Measurements from ENCODE around the gene VWA7.

The VWA7 gene

GRCh38 chr6:31761343-31761742, 15.8 kb downstream of the VWA7 start:
- no peak overlapping the region for H3K4me3 ChIP-seq (ENCODE audit: low read length)
- H3K9ac ChIP-seq (ENCODE audit: low read depth, low read length) = no peak overlapping the region
- H3K4me2 ChIP-seq (ENCODE audit: low read length) = no peak overlapping the region
- H3K4me1 ChIP-seq (ENCODE audit: control insufficient read depth, insufficient read depth, low read length) = peaks cover 8% of the 10 kb centered on the region
- peaks cover 17% of the 10 kb centered on the region for H3K36me3 ChIP-seq (ENCODE audit: insufficient read depth, low read length)
- no peaks in the 10 kb centered on the region for H3K9me3 ChIP-seq (replicated peaks; ENCODE audit: low read length)
- H3K27me3 ChIP-seq (ENCODE audit: control insufficient read depth, insufficient read depth, low read length) = no peaks in the 10 kb centered on the region

GRCh38 chr6:31760790-31761189, 16.3 kb downstream of the VWA7 start:
- Histone ChIP-seq H3K27me3 (ENCODE audit: control insufficient read depth, insufficient read depth, low read length) (no peaks in the 10 kb centered on the region), H3K4me1 (ENCODE audit: control insufficient read depth, insufficient read depth, low read length) (peaks cover 5% of the 10 kb centered on the region), H3K9ac (ENCODE audit: low read depth, low read length) (no peak overlapping the region), H3K9me3 (replicated peaks; ENCODE audit: low read length) (no peaks in the 10 kb centered on the region), H3K4me2 (ENCODE audit: low read length) (no peak overlapping the region), H3K36me3 (ENCODE audit: insufficient read depth, low read length) (peaks cover 17% of the 10 kb centered on the region), H3K4me3 (ENCODE audit: low read length) (no peak overlapping the region)

- Histone ChIP-seq H3K4me2 (ENCODE audit: low read length) (no peak overlapping the region), H3K4me3 (ENCODE audit: low read length) (no peak overlapping the region), H3K4me1 (ENCODE audit: control insufficient read depth, insufficient read depth, low read length) (peaks cover 4% of the 10 kb centered on the region), H3K9ac (ENCODE audit: low read depth, low read length) (no peak overlapping the region), H3K27me3 (ENCODE audit: control insufficient read depth, insufficient read depth, low read length) (no peaks in the 10 kb centered on the region), H3K36me3 (ENCODE audit: insufficient read depth, low read length) (peaks cover 14% of the 10 kb centered on the region), H3K9me3 (replicated peaks; ENCODE audit: low read length) (no peaks in the 10 kb centered on the region)
Measured at GRCh38 chr6:31758281-31758680, 18.8 kb downstream of the VWA7 start.

GRCh38 chr6:31752739-31753319, 24.3 kb downstream of the VWA7 start:
- Histone ChIP-seq H3K9ac (ENCODE audit: low read depth, low read length) (no peak overlapping the region), H3K36me3 (ENCODE audit: insufficient read depth, low read length) (peaks cover 6% of the 10 kb centered on the region), H3K27me3 (ENCODE audit: control insufficient read depth, insufficient read depth, low read length) (no peaks in the 10 kb centered on the region), H3K4me1 (ENCODE audit: control insufficient read depth, insufficient read depth, low read length) (peaks cover 15% of the 10 kb centered on the region), H3K4me2 (ENCODE audit: low read length) (peak overlapping the region; percentile 60), H3K4me3 (ENCODE audit: low read length) (no peak overlapping the region), H3K9me3 (replicated peaks; ENCODE audit: low read length) (no peaks in the 10 kb centered on the region)

GRCh38 chr6:31750411-31751022, 26.6 kb downstream of the VWA7 start:
- Histone ChIP-seq H3K4me1 (ENCODE audit: control insufficient read depth, insufficient read depth, low read length) (peaks cover 15% of the 10 kb centered on the region), H3K27me3 (ENCODE audit: control insufficient read depth, insufficient read depth, low read length) (no peaks in the 10 kb centered on the region), H3K4me3 (ENCODE audit: low read length) (no peak overlapping the region), H3K36me3 (ENCODE audit: insufficient read depth, low read length) (peaks cover 6% of the 10 kb centered on the region), H3K9me3 (replicated peaks; ENCODE audit: low read length) (no peaks in the 10 kb centered on the region), H3K9ac (ENCODE audit: low read depth, low read length) (no peak overlapping the region), H3K4me2 (ENCODE audit: low read length) (no peak overlapping the region)

- H3K9ac ChIP-seq (ENCODE audit: low read depth, low read length) = no peak overlapping the region
- H3K9me3 ChIP-seq (replicated peaks; ENCODE audit: low read length) = no peaks in the 10 kb centered on the region
- H3K36me3 ChIP-seq (ENCODE audit: insufficient read depth, low read length) = peaks cover 6% of the 10 kb centered on the region
- no peak overlapping the region for H3K4me2 ChIP-seq (ENCODE audit: low read length)
- no peaks in the 10 kb centered on the region for H3K27me3 ChIP-seq (ENCODE audit: control insufficient read depth, insufficient read depth, low read length)
- no peak overlapping the region for H3K4me3 ChIP-seq (ENCODE audit: low read length)
- peaks cover 15% of the 10 kb centered on the region for H3K4me1 ChIP-seq (ENCODE audit: control insufficient read depth, insufficient read depth, low read length)
Measured at GRCh38 chr6:31749301-31750036, 27.7 kb downstream of the VWA7 start.

GRCh38 chr6:31744422-31744821, 32.7 kb downstream of the VWA7 start:
- Histone ChIP-seq H3K9ac (ENCODE audit: low read depth, low read length) (no peak overlapping the region), H3K36me3 (ENCODE audit: insufficient read depth, low read length) (peaks cover 11% of the 10 kb centered on the region), H3K4me1 (ENCODE audit: control insufficient read depth, insufficient read depth, low read length) (peaks cover under 1% of the 10 kb centered on the region), H3K27me3 (ENCODE audit: control insufficient read depth, insufficient read depth, low read length) (no peaks in the 10 kb centered on the region), H3K4me3 (ENCODE audit: low read length) (no peak overlapping the region), H3K4me2 (ENCODE audit: low read length) (no peak overlapping the region), H3K9me3 (replicated peaks; ENCODE audit: low read length) (no peaks in the 10 kb centered on the region)

- no peak overlapping the region for H3K9ac ChIP-seq (ENCODE audit: low read depth, low read length)
- no peak overlapping the region for H3K4me2 ChIP-seq (ENCODE audit: low read length)
- H3K36me3 ChIP-seq (ENCODE audit: insufficient read depth, low read length) = peaks cover 9% of the 10 kb centered on the region
- H3K4me1 ChIP-seq (ENCODE audit: control insufficient read depth, insufficient read depth, low read length) = peaks cover 14% of the 10 kb centered on the region
- no peaks in the 10 kb centered on the region for H3K9me3 ChIP-seq (replicated peaks; ENCODE audit: low read length)
- H3K27me3 ChIP-seq (ENCODE audit: control insufficient read depth, insufficient read depth, low read length) = no peaks in the 10 kb centered on the region
- H3K4me3 ChIP-seq (ENCODE audit: low read length) = no peak overlapping the region
Measured at GRCh38 chr6:31742894-31743293, 34.2 kb downstream of the VWA7 start.

GRCh38 chr6:31741815-31742214, 35.3 kb downstream of the VWA7 start:
- H3K4me2 ChIP-seq (ENCODE audit: low read length) = no peak overlapping the region
- peaks cover 8% of the 10 kb centered on the region for H3K36me3 ChIP-seq (ENCODE audit: insufficient read depth, low read length)
- H3K9ac ChIP-seq (ENCODE audit: low read depth, low read length) = no peak overlapping the region
- no peak overlapping the region for H3K4me3 ChIP-seq (ENCODE audit: low read length)
- no peaks in the 10 kb centered on the region for H3K27me3 ChIP-seq (ENCODE audit: control insufficient read depth, insufficient read depth, low read length)
- no peaks in the 10 kb centered on the region for H3K9me3 ChIP-seq (replicated peaks; ENCODE audit: low read length)
- peaks cover 24% of the 10 kb centered on the region for H3K4me1 ChIP-seq (ENCODE audit: control insufficient read depth, insufficient read depth, low read length)

GRCh38 chr6:31740397-31741223, 36.5 kb downstream of the VWA7 start:
- no peaks in the 10 kb centered on the region for H3K27me3 ChIP-seq (ENCODE audit: control insufficient read depth, insufficient read depth, low read length)
- peaks cover 28% of the 10 kb centered on the region for H3K4me1 ChIP-seq (ENCODE audit: control insufficient read depth, insufficient read depth, low read length)
- H3K4me3 ChIP-seq (ENCODE audit: low read length) = peak overlapping the region; percentile 95
- H3K9ac ChIP-seq (ENCODE audit: low read depth, low read length) = peak overlapping the region; percentile 90
- H3K36me3 ChIP-seq (ENCODE audit: insufficient read depth, low read length) = peaks cover 8% of the 10 kb centered on the region
- peak overlapping the region; percentile 97 for H3K4me2 ChIP-seq (ENCODE audit: low read length)
- no peaks in the 10 kb centered on the region for H3K9me3 ChIP-seq (replicated peaks; ENCODE audit: low read length)

- no peaks in the 10 kb centered on the region for H3K9me3 ChIP-seq (replicated peaks; ENCODE audit: low read length)
- H3K27me3 ChIP-seq (ENCODE audit: control insufficient read depth, insufficient read depth, low read length) = no peaks in the 10 kb centered on the region
- H3K36me3 ChIP-seq (ENCODE audit: insufficient read depth, low read length) = peaks cover 8% of the 10 kb centered on the region
- peak within 1 kb of the TSS; percentile 97 for H3K4me2 ChIP-seq (ENCODE audit: low read length)
- H3K4me1 ChIP-seq (ENCODE audit: control insufficient read depth, insufficient read depth, low read length) = peaks cover 28% of the 10 kb centered on the region
- H3K4me3 ChIP-seq (ENCODE audit: low read length) = peak within 1 kb of the TSS; percentile 95
- peak within 1 kb of the TSS; percentile 90 for H3K9ac ChIP-seq (ENCODE audit: low read depth, low read length)
Measured at GRCh38 chr6:31739639-31740396, 37.3 kb downstream of the VWA7 start, which contains the start of gene MSH5. Gene MSH5, plus strand, starts transcription at chr6:31740005. Its CDS starts 462 bp downstream, at chr6:31740467.
